ENCODE data around the gene CCDC142. TPM values are rescaled to one million over a fixed set of nuclear protein-coding genes. Genes with fewer than 3 reads are reported as not detected.

CCDC142 gene
- total RNA-seq, 1 experiment from 2014 or later, result 14.0 TPM

- TF ChIP-seq FOXK1 (CRISPR knock-in tag; IDR thresholded peaks at IDR 0.05) (peak; percentile 69), FOXP1 (CRISPR knock-in tag; IDR thresholded peaks at IDR 0.05; ENCODE audit: borderline replicate concordance) (peak; percentile 84; the same call in 1 of the 2 replicates), ZBTB21 (CRISPR knock-in tag; IDR thresholded peaks at IDR 0.05; ENCODE audit: borderline replicate concordance) (no peak), E2F1 (CRISPR knock-in tag; IDR thresholded peaks at IDR 0.05) (0 out of 2 replicates have a peak, but pooled peaks have one; percentile 18), FOXP4 (CRISPR knock-in tag; IDR thresholded peaks at IDR 0.05) (peak; percentile 31; the same call in 1 of the 2 replicates)
These were observed 40.9 kb downstream of the CCDC142 start, which contains the start of gene RTKN (continued) for GRCh38 chr2:74441690-74442482.

- POLR2A ChIA-PET, result interaction anchor here (1.3 to 2.5 kb wide), 5 partner anchors 15 to 146 kb away, joined by 3 to 29 read pairs (median 7); partner anchors contain the start of genes C2orf81, WBP1 and WDR54
- peak overlapping the region; percentile 100 for H3K27ac Mint-ChIP-seq
These were observed 41.6 kb downstream of the CCDC142 start for GRCh38 chr2:74441170-74441689.

GRCh38 chr2:74440378-74441169 lies 42.2 kb downstream of the CCDC142 start:
- H3K4me1 Mint-ChIP-seq, result peaks cover 41% of the 10 kb centered on the region
- peak; percentile 83 for DNase-seq (ENCODE audit: low spot score)
- ChIA-PET POLR2A (interaction anchor here (0.5 to 2.5 kb wide), 13 partner anchors 8 to 1124 kb away, joined by 3 to 29 read pairs (median 3); partner anchors contain the start of genes C2orf81, INO80B, WBP1 and WDR54), CTCF (interaction anchor here (0.6 to 2.3 kb wide), 14 partner anchors 9 to 191 kb away, joined by 3 to 19 read pairs (median 6); partner anchors contain the start of genes C2orf81, MOGS, WBP1 and WDR54)
- peak overlapping the region; percentile 99 for H3K4me3 Mint-ChIP-seq
- ATAC-seq, result peak; percentile 76
- peak overlapping the region; percentile 100 for H3K27ac Mint-ChIP-seq
- peaks cover 12% of the 10 kb centered on the region for H3K27me3 Mint-ChIP-seq (ENCODE audit: low read depth)
- no peaks in the 10 kb centered on the region for H3K9me3 Mint-ChIP-seq
- peaks cover 4% of the 10 kb centered on the region; the same call in 1 of the 2 replicates for H3K36me3 Mint-ChIP-seq
- no peak for TF ChIP-seq CREM (CRISPR knock-in tag; IDR thresholded peaks at IDR 0.05)
- TF ChIP-seq ARID4B (CRISPR knock-in tag; IDR thresholded peaks at IDR 0.05; ENCODE audit: borderline replicate concordance), result no peak
- no peak for TF ChIP-seq ZNF263 (CRISPR knock-in tag; IDR thresholded peaks at IDR 0.05; ENCODE audit: low read depth)
- TF ChIP-seq E2F5 (CRISPR knock-in tag; IDR thresholded peaks at IDR 0.05), result peak; percentile 77; the same call in 1 of the 2 replicates

More at GRCh38 chr2:74441170-74441689, 41.6 kb downstream of the CCDC142 start:
- Mint-ChIP-seq H3K36me3 (no peaks in the 10 kb centered on the region), H3K27me3 (ENCODE audit: low read depth) (peaks cover 12% of the 10 kb centered on the region), H3K9me3 (no peaks in the 10 kb centered on the region), H3K4me1 (peaks cover 41% of the 10 kb centered on the region), H3K4me3 (peak overlapping the region; percentile 99)
- ATAC-seq (peak; percentile 2), DNase-seq (ENCODE audit: low spot score) (peak; percentile 42)
- TF ChIP-seq CBFB (CRISPR knock-in tag; IDR thresholded peaks at IDR 0.05; ENCODE audit: low read depth) (no peak), IRF1 (CRISPR knock-in tag; IDR thresholded peaks at IDR 0.05) (peak; percentile 2; the same call in 1 of the 2 replicates), NR2C2 (CRISPR knock-in tag; IDR thresholded peaks at IDR 0.05) (no peak), ZBTB43 (CRISPR knock-in tag; IDR thresholded peaks at IDR 0.05) (no peak), SMAD4 (CRISPR knock-in tag; IDR thresholded peaks at IDR 0.05) (no peak), JAZF1 (CRISPR knock-in tag; IDR thresholded peaks at IDR 0.05) (no peak), TEAD4 (CRISPR knock-in tag; IDR thresholded peaks at IDR 0.05) (0 out of 2 replicates have a peak, but pooled peaks have one; percentile 11), GTF2I (CRISPR knock-in tag; conservative IDR thresholded peaks at IDR 0.05) (no peak), ETV6 (CRISPR knock-in tag; IDR thresholded peaks at IDR 0.05) (0 out of 2 replicates have a peak, but pooled peaks have one; percentile 7)
- CTCF ChIA-PET, result interaction anchor here (1.1 to 1.8 kb wide), 4 partner anchors 13 to 191 kb away, joined by 3 to 7 read pairs (median 5); no protein-coding TSS in a partner anchor
